Amygdala (tissue), 56 donors: ENCODE results near the gene CIDEB.

ENCODE experiments used
- DNase-seq, 56 donors: peaks; one replicate each; lab custom pipeline; 2025; lab: John Stamatoyannopoulos, UW

Gene CIDEB

DNA sequence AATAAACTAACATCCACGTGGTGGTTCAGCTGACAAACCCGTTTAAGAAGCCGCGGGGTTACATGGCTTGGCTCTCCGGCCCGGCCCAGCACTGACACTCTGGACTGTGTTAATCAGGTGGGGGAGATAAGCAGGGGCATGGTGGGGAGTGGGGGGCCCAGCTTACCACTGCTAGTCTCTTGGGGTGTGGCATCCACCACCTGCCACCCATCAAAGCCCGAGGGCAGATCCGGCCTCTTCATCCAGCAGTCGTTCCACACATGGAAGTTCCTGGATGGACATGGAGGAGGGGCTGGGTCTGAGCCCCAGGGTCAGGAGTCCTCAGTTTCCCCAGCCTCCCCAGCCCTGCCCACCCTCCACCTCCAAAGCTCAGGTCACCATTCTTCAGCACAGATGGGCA lies 49.7 kb downstream of the CIDEB start:
- no peak for DNase-seq

DNA sequence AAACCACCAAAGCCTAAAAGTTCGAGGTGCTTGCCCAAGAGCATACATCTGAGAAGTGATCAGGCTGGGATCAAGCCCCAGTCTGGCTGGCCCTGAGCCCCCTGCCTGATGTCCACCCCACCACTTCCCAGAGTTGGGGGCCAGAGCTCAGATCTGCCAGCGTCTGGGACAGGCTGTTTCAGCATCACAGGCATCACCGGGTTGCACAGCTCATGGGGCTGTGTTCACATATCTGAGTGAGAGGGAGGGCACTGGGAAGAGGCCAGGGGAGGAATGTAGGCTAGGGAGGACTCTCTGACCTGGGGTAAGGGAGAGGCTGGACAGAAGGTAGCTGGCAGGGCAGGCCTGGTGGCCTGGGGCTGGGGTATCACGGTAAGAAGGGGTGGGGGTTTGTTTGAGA lies 50.8 kb downstream of the CIDEB start:
- DNase-seq = no peak

DNA sequence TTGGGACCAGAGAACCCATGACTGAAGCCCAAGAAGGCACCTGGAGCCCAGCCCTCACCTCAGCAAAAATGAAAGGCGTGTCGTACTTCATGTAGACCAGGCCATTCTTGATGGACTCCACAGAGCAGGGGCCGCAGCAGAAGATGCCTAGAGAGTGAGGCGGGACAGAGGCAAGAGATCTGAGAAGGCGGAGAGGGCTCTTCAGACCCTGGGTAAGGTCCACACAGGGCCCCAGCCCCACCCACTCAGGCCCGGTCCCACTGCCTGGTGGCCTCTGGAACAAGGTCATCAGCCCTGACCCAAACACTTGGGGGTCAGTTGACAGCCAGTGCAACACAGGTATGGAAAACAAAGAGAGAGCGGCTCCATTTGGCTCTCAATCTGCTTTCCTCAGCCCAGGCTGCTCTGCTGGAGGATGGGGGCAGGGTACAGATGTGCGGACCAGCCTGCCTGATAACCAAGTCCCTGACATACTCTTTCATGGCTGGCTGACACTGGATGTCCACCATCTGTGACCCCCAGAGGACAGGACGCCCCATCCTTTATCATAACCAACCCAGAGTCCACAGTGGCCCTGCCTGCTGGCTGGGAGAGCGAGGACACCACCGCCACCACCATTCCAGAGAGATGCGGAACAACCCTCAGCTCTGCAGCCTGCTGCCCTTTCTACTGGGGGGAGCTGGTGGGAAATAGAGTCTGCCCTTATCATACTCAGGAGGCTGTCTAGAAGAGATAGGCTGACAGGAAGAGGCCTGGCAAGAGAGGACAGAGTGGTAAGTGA lies 51.7 kb downstream of the CIDEB start:
- no peak for DNase-seq

DNA sequence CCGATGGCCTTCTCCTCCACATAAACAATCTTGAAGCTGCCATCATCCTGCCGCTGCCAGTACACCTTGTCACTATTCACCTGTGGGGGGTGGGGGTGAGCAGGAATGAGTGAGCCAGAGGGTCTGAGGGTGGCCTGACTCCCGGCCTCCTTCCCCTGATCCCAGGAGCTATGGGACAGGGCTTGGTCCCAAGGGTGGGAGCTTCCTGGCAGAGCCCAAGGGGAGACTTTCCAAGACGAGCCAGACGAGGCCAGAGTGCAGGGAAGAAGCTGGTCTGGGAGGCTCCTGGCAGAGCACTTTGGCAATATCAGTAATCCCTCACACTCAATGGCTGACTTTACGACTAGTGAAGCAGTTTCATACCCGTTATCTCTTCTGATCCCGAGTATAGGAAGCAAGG lies 52.3 kb downstream of the CIDEB start:
- no peak for DNase-seq
